Left ventricle myocardium inferior (tissue), 1 donor: Measurements from ENCODE around the gene CHCHD6. TPM values are rescaled to one million over a fixed set of nuclear protein-coding genes. Genes with fewer than 3 reads are reported as not detected.

Experiments used
- DNase-seq: peaks from one replicate; pipeline ENCODE4 v3.0.0-alpha.2; 2020
- H3K27ac ChIP-seq: fragments of 200-600 bp; replicated peaks from 2 replicates; pipeline ENCODE4 v1.8.0; 2021
- H3K27me3 ChIP-seq: fragments of 200-600 bp; 2 replicates; pipeline ENCODE4 v1.8.0; 2021; ENCODE audit warnings: low read depth
- H3K36me3 ChIP-seq: fragments of 200-600 bp; 2 replicates; pipeline ENCODE4 v1.8.0; 2021
- H3K4me1 ChIP-seq: fragments of 200-600 bp; 2 replicates; pipeline ENCODE4 v1.8.0; 2021
- H3K4me3 ChIP-seq: fragments of 200-600 bp; 2 replicates; pipeline ENCODE4 v1.8.0; 2021; ENCODE audit warnings: mild to moderate bottlenecking, moderate library complexity
- H3K9me3 ChIP-seq: fragments of 200-600 bp; replicated peaks from 2 replicates; pipeline ENCODE4 v1.8.0; 2021
- CTCF ChIP-seq: fragments of 200-600 bp; IDR thresholded peaks from 2 replicates; pipeline ENCODE4 v1.8.0; 2021; ENCODE audit warnings: antibody characterized with exemption, mild to moderate bottlenecking, borderline replicate concordance
- intact Hi-C: fragments of 100-400 bp; cut with micrococcal nuclease; formaldehyde crosslinking; loops from one replicate; pipeline ENCODE4 v1.11.0; 2022
- total RNA-seq: library from RNA; stranded (reverse); fragmentation: NEBNext Ultra II Directional; extraction: Animal tissue kit (Norgen Biotek cat#: 25700); gene quantifications from one replicate; pipeline ENCODE4 v1.2.1, GENCODE V29; 2021
- donor health status: DM: no; HTN: yes; CAD: no; lungs with severe emphysema.

Gene CHCHD6
- total RNA-seq, 1 donor from 2014 or later: 10.1 TPM

GRCh38 chr3:126883241-126883640 lies 179.2 kb downstream of the CHCHD6 start:
- Histone ChIP-seq H3K9me3 (no peaks in the 10 kb centered on the region), H3K27ac (no peak overlapping the region), H3K36me3 (no peaks in the 10 kb centered on the region), H3K27me3 (no peaks in the 10 kb centered on the region), H3K4me1 (peaks cover 6% of the 10 kb centered on the region), H3K4me3 (no peak overlapping the region)
- no peak for TF ChIP-seq CTCF
- intact Hi-C loops: no loop called here
- no peak for DNase-seq

- H3K27ac ChIP-seq: no peak overlapping the region
- no peaks in the 10 kb centered on the region for H3K9me3 ChIP-seq
- H3K27me3 ChIP-seq: no peaks in the 10 kb centered on the region
- peaks cover 4% of the 10 kb centered on the region for H3K36me3 ChIP-seq
- peaks cover 7% of the 10 kb centered on the region for H3K4me1 ChIP-seq
- DNase-seq: no peak
- intact Hi-C loops: no loop called here
- H3K4me3 ChIP-seq: no peak overlapping the region
- no peak for TF ChIP-seq CTCF
Observed at GRCh38 chr3:126885425-126885824, 181.4 kb downstream of the CHCHD6 start.

DNA sequence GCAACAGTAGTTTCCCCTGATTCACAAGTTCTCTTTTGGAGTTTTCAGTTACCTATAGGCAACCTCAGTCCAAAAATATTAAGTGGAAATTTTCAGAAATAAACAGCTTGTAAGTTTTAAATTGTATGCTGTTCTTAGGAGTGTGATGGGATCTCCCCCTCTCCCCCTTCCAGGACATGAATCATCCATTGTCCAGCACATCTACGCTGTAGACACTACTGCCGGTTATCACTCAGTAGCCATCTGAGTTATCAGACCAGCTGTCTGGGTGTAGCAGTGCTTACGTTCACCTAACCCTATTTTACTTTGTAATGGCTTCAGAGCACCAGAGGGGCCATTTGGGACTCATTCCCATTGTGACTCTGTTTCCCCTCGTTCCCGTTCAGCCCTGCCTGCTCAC lies 182.2 kb downstream of the CHCHD6 start:
- intact Hi-C loops: no loop called here
- no peak overlapping the region for H3K4me3 ChIP-seq
- no peaks in the 10 kb centered on the region for H3K27me3 ChIP-seq
- no peak overlapping the region for H3K27ac ChIP-seq
- no peaks in the 10 kb centered on the region for H3K9me3 ChIP-seq
- H3K36me3 ChIP-seq: peaks cover 4% of the 10 kb centered on the region
- no peak for DNase-seq
- peaks cover 7% of the 10 kb centered on the region for H3K4me1 ChIP-seq
- TF ChIP-seq CTCF: no peak

- intact Hi-C loops: no loop called here
- no peak for TF ChIP-seq CTCF
- Histone ChIP-seq H3K4me1 (peaks cover 7% of the 10 kb centered on the region), H3K27me3 (no peaks in the 10 kb centered on the region), H3K36me3 (peaks cover 4% of the 10 kb centered on the region), H3K27ac (no peak overlapping the region), H3K9me3 (no peaks in the 10 kb centered on the region), H3K4me3 (no peak overlapping the region)
- no peak for DNase-seq
Observed at GRCh38 chr3:126887686-126888085, 183.6 kb downstream of the CHCHD6 start.

DNA sequence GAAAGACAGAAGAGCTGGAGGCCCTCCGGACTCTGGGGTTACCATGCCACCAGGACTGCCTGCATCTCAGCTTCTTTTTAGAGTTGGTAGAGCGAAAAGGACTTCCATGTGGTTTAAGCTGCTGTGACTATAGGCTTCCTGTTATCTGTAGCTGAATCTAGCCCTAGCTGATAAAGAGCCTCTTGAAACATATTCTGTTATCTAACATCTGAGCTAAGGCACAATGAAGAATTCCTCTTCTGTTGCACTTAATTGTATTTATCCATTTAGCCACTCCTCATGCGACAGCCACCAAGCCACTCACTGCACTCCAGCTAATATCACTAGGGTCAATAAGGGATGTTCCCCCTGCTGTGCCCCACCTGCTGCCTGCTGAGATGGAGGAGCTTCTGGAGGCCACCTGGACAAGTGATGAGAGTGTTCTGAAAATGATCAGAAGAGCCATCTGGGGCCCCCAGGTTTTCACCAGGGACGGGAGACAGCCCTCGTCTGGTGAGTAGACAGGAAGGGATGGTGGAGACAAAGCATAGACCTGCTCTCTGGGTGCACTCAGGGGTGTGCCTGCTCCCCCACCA lies 184.2 kb downstream of the CHCHD6 start:
- intact Hi-C loops: no loop called here
- DNase-seq: no peak
- Histone ChIP-seq H3K36me3 (peaks cover 4% of the 10 kb centered on the region), H3K27me3 (no peaks in the 10 kb centered on the region), H3K4me1 (peaks cover 7% of the 10 kb centered on the region), H3K4me3 (no peak overlapping the region), H3K9me3 (no peaks in the 10 kb centered on the region), H3K27ac (no peak overlapping the region)
- no peak for TF ChIP-seq CTCF
